Liver (tissue), 9 donors: ENCODE results near the gene DHX30. TPM values are rescaled to one million over a fixed set of nuclear protein-coding genes. Genes with fewer than 3 reads are reported as not detected.

ENCODE experiments used
- DNase-seq: peaks from one replicate; pipeline ENCODE4 v3.0.0-alpha.2; 2017; ENCODE audit warnings: low spot score
- H3K27ac ChIP-seq, 2 donors: one replicate each; pipeline ENCODE4 v1.7.0; 2013; ENCODE audit warnings: inconsistent platforms in 2 of 2, low read length in 2 of 2, control low read depth in 1 of 2, low read depth in 1 of 2, mild to moderate bottlenecking in 1 of 2
- H3K27me3 ChIP-seq, 4 donors: one replicate each; pipeline versions ENCODE4 v1.6.1 to v1.7.0; 2013; ENCODE audit warnings: low read length in 3 of 4, inconsistent platforms in 1 of 4, mild to moderate bottlenecking in 1 of 4, moderate library complexity in 1 of 4; ENCODE audit not compliant: control insufficient read depth in 4 of 4, insufficient read depth in 4 of 4
- H3K36me3 ChIP-seq, 4 donors: one replicate each; pipeline versions ENCODE4 v1.6.1 to v1.7.0; 2013; ENCODE audit warnings: low read length in 3 of 4, mild to moderate bottlenecking in 3 of 4, low read depth in 1 of 4, moderate library complexity in 1 of 4; ENCODE audit not compliant: control insufficient read depth in 4 of 4, insufficient read depth in 3 of 4
- H3K4me1 ChIP-seq, 4 donors: one replicate each; pipeline versions ENCODE4 v1.6.1 to v1.7.0; 2013; ENCODE audit warnings: low read length in 3 of 4, mild to moderate bottlenecking in 3 of 4, moderate library complexity in 1 of 4; ENCODE audit not compliant: control insufficient read depth in 4 of 4, insufficient read depth in 4 of 4
- H3K4me3 ChIP-seq, 3 donors: one replicate each; pipeline versions ENCODE4 v1.6.1 to v1.7.0; 2013; ENCODE audit warnings: low read length in 3 of 3, control low read depth in 1 of 3, low read depth in 1 of 3, mild to moderate bottlenecking in 1 of 3
- H3K9ac ChIP-seq, 2 donors: one replicate each; pipeline ENCODE4 v1.7.0; 2013; ENCODE audit warnings: low read length in 2 of 2, mild to moderate bottlenecking in 2 of 2, moderate library complexity in 2 of 2, control low read depth in 1 of 2, low read depth in 1 of 2
- H3K9me3 ChIP-seq, 4 donors: one replicate each; pipeline versions ENCODE4 v1.6.1 to v1.7.0; 2013; ENCODE audit warnings: low read length in 3 of 4; ENCODE audit not compliant: control insufficient read depth in 4 of 4
- EGR1 ChIP-seq, 2 donors: IDR thresholded peaks; 2 replicates each; pipeline ENCODE4 v1.6.1; 2016 to 2018; ENCODE audit warnings: antibody characterized with exemption in 2 of 2, low read depth in 2 of 2
- FOXA1 ChIP-seq: IDR thresholded peaks from 2 replicates; pipeline ENCODE4 v1.6.1; 2016; ENCODE audit warnings: antibody characterized with exemption
- FOXA2 ChIP-seq: IDR thresholded peaks from 2 replicates; pipeline ENCODE4 v1.6.1; 2016; ENCODE audit warnings: antibody characterized with exemption
- HNF4A ChIP-seq, 2 donors: conservative IDR thresholded peaks; 2 replicates each; pipeline ENCODE4 v1.6.1; 2016; ENCODE audit warnings: antibody characterized with exemption in 2 of 2, mild to moderate bottlenecking in 2 of 2
- HNF4G ChIP-seq: IDR thresholded peaks from 2 replicates; pipeline ENCODE4 v1.6.1; 2016; ENCODE audit warnings: antibody characterized with exemption
- NR2F2 ChIP-seq: IDR thresholded peaks from 2 replicates; pipeline ENCODE4 v1.6.1; 2016; ENCODE audit warnings: antibody characterized with exemption
- RAD21 ChIP-seq, 2 donors: IDR thresholded peaks; 2 replicates each; pipeline ENCODE4 v1.6.1; 2016; ENCODE audit warnings: antibody characterized with exemption in 2 of 2, mild to moderate bottlenecking in 2 of 2
- RXRA ChIP-seq, 2 donors: IDR thresholded peaks; 2 replicates each; pipeline ENCODE4 v1.6.1; 2017 to 2018; ENCODE audit warnings: antibody characterized with exemption in 2 of 2, mild to moderate bottlenecking in 1 of 2
- SP1 ChIP-seq: IDR thresholded peaks from 2 replicates; pipeline ENCODE4 v1.6.1; 2018; ENCODE audit warnings: antibody characterized with exemption, mild to moderate bottlenecking
- TAF1 ChIP-seq: conservative IDR thresholded peaks from 2 replicates; pipeline ENCODE4 v1.6.1; 2016; ENCODE audit warnings: antibody characterized with exemption, mild to moderate bottlenecking
- YY1 ChIP-seq: IDR thresholded peaks from 2 replicates; pipeline ENCODE4 v1.6.1; 2016; ENCODE audit warnings: antibody characterized with exemption, mild to moderate bottlenecking
- WGBS: extraction: QIAGEN DNeasy Blood & Tissue Kit; methylation state at CpG from one replicate; pipeline ENCODE4 v1.1.7; 2013; 5-methylcytosine and 5-hydroxymethylcytosine counted together
- polyA plus RNA-seq, 2 donors: library from polyadenylated mRNA; stranded (reverse) in 1 of 2; unstranded in 1 of 2; fragments of 200-250 nt in 1 of 2; fragments of >200 nt in 1 of 2; fragmentation: Nextera tagmentation in 1 of 2; extraction: Ambion mirVana in 1 of 2; gene quantifications; one replicate each; pipeline versions ENCODE4 v1.2.1 to v1.2.3, GENCODE V29; 2013 to 2015
- total RNA-seq, 2 donors: library from RNA; depleted of rRNA; stranded (reverse); fragments of >200 nt; gene quantifications; one replicate each; pipeline ENCODE4 v1.2.3, GENCODE V29; 2014
- TF ChIP-seq, protein P1 (sequence below): IDR thresholded peaks from 2 replicates; pipeline ENCODE4 v1.6.1; 2016; ENCODE audit warnings: antibody characterized with exemption
- TF ChIP-seq, protein P2 (sequence below): IDR thresholded peaks from 2 replicates; pipeline ENCODE4 v1.6.1; 2016; ENCODE audit warnings: antibody characterized with exemption
- TF ChIP-seq, protein P3 (sequence below): IDR thresholded peaks from 2 replicates; pipeline ENCODE4 v1.6.1; 2016; ENCODE audit warnings: antibody characterized with exemption
- TF ChIP-seq, protein P4 (sequence below): fragments of 150-350 bp; IDR thresholded peaks from 2 replicates; pipeline ENCODE4 v1.5.1; 2017; ENCODE audit warnings: improper control_type of control experiment, low read depth, low read length; ENCODE audit not compliant: missing input control
- TF ChIP-seq, protein P5 (sequence below): IDR thresholded peaks from 2 replicates; pipeline ENCODE4 v1.6.1; 2016; ENCODE audit warnings: antibody characterized with exemption, mild to moderate bottlenecking
- donor health status: healthy.
- donor health status: healthy.
- donor health status: healthy.
- donor health status: healthy.
- donor health status: healthy.

DHX30 gene
- total and polyA plus RNA-seq, 4 donors = 18.3 to 39.9 (median 26.3) TPM

DNA sequence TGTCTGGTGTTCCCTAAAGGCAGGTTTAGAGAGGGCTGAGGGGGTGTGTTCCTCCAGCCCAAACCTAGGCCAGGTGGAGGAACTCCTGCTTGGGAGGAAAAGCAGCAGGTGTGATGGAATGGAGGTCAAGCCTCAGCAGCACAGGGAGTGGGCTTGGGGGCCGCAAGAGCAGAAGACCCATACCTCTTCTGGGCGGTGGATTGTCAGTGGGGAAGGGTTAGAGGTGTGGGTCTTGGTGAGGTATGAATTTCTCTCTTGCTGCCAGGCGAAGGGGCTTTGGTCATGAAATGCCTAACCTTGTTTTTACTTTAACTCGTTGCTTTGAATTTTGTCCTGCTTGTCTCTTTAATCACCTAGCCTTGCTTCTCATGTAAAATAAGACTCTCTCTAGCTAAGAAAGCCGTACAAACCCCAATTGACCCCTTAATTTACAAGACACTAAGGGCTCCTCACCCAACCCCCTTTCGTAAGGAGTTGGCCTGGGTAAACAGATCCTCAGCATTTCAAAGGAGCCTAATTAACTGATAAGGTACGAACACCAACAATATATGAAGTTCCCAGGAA lies 38.9 kb downstream of the DHX30 start:
- TF ChIP-seq, protein P1, sequence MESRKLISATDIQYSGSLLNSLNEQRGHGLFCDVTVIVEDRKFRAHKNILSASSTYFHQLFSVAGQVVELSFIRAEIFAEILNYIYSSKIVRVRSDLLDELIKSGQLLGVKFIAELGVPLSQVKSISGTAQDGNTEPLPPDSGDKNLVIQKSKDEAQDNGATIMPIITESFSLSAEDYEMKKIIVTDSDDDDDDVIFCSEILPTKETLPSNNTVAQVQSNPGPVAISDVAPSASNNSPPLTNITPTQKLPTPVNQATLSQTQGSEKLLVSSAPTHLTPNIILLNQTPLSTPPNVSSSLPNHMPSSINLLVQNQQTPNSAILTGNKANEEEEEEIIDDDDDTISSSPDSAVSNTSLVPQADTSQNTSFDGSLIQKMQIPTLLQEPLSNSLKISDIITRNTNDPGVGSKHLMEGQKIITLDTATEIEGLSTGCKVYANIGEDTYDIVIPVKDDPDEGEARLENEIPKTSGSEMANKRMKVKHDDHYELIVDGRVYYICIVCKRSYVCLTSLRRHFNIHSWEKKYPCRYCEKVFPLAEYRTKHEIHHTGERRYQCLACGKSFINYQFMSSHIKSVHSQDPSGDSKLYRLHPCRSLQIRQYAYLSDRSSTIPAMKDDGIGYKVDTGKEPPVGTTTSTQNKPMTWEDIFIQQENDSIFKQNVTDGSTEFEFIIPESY = no peak
- TF ChIP-seq TAF1 (no peak), EGR1 (IDR thresholded peaks at IDR 0.05; ENCODE audit: low read depth in 2 of 2) (no peak), SP1 (no peak), RAD21 (IDR thresholded peaks at IDR 0.05) (no peak), RXRA (IDR thresholded peaks at IDR 0.05) (no peak), FOXA2 (no peak)
- TF ChIP-seq, protein P2, sequence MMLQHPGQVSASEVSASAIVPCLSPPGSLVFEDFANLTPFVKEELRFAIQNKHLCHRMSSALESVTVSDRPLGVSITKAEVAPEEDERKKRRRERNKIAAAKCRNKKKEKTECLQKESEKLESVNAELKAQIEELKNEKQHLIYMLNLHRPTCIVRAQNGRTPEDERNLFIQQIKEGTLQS = no peak
- TF ChIP-seq, protein P3, sequence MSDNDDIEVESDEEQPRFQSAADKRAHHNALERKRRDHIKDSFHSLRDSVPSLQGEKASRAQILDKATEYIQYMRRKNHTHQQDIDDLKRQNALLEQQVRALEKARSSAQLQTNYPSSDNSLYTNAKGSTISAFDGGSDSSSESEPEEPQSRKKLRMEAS = no peak
- TF ChIP-seq, protein P4, sequence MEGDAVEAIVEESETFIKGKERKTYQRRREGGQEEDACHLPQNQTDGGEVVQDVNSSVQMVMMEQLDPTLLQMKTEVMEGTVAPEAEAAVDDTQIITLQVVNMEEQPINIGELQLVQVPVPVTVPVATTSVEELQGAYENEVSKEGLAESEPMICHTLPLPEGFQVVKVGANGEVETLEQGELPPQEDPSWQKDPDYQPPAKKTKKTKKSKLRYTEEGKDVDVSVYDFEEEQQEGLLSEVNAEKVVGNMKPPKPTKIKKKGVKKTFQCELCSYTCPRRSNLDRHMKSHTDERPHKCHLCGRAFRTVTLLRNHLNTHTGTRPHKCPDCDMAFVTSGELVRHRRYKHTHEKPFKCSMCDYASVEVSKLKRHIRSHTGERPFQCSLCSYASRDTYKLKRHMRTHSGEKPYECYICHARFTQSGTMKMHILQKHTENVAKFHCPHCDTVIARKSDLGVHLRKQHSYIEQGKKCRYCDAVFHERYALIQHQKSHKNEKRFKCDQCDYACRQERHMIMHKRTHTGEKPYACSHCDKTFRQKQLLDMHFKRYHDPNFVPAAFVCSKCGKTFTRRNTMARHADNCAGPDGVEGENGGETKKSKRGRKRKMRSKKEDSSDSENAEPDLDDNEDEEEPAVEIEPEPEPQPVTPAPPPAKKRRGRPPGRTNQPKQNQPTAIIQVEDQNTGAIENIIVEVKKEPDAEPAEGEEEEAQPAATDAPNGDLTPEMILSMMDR = no peak
- TF ChIP-seq, protein P5, sequence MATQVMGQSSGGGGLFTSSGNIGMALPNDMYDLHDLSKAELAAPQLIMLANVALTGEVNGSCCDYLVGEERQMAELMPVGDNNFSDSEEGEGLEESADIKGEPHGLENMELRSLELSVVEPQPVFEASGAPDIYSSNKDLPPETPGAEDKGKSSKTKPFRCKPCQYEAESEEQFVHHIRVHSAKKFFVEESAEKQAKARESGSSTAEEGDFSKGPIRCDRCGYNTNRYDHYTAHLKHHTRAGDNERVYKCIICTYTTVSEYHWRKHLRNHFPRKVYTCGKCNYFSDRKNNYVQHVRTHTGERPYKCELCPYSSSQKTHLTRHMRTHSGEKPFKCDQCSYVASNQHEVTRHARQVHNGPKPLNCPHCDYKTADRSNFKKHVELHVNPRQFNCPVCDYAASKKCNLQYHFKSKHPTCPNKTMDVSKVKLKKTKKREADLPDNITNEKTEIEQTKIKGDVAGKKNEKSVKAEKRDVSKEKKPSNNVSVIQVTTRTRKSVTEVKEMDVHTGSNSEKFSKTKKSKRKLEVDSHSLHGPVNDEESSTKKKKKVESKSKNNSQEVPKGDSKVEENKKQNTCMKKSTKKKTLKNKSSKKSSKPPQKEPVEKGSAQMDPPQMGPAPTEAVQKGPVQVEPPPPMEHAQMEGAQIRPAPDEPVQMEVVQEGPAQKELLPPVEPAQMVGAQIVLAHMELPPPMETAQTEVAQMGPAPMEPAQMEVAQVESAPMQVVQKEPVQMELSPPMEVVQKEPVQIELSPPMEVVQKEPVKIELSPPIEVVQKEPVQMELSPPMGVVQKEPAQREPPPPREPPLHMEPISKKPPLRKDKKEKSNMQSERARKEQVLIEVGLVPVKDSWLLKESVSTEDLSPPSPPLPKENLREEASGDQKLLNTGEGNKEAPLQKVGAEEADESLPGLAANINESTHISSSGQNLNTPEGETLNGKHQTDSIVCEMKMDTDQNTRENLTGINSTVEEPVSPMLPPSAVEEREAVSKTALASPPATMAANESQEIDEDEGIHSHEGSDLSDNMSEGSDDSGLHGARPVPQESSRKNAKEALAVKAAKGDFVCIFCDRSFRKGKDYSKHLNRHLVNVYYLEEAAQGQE = no peak
- no peak overlapping the region for H3K4me3 ChIP-seq
- H3K9me3 ChIP-seq = no peaks in the 10 kb centered on the region
- no peak overlapping the region for H3K9ac ChIP-seq
- no peak overlapping the region for H3K27ac ChIP-seq
- H3K36me3 ChIP-seq = peaks cover 23 to 82% (median 42%) of the 10 kb centered on the region in 4 donors
- DNase-seq = no peak
- H3K4me1 ChIP-seq = no peaks in the 10 kb centered on the region
- 90% methylated on average over 7 of the region's 7 CpGs for WGBS
- H3K27me3 ChIP-seq = no peaks in the 10 kb centered on the region

DNA sequence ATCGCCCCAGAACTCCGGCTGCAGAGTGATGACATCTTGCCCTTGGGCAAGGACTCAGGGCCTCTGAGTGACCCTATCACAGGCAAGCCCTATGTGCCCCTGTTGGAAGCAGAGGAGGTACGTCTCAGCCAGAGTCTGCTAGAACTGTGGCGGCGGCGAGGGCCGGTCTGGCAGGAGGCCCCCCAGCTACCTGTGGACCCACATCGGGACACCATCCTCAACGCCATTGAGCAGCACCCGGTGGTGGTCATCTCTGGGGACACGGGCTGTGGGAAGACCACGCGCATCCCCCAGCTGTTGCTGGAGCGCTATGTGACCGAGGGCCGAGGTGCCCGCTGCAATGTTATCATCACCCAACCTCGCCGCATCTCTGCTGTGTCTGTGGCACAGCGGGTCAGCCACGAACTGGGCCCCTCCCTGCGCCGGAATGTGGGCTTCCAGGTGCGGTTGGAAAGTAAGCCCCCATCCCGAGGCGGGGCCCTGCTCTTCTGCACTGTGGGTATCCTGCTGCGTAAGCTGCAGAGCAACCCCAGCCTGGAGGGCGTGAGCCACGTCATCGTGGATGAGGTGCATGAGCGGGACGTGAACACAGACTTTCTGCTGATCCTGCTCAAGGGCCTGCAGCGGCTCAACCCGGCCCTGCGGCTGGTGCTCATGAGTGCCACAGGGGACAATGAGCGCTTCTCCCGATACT lies 43.4 kb downstream of the DHX30 start:
- no peak for DNase-seq
- Histone ChIP-seq H3K4me1 (no peaks in the 10 kb centered on the region), H3K9ac (no peak overlapping the region), H3K9me3 (no peaks in the 10 kb centered on the region), H3K27ac (no peak overlapping the region), H3K36me3 (peaks cover 28 to 93% (median 57%) of the 10 kb centered on the region in 4 donors), H3K27me3 (no peaks in the 10 kb centered on the region), H3K4me3 (no peak overlapping the region)
- WGBS = 96% methylated on average over 37 of the region's 37 CpGs
- TF ChIP-seq FOXA1 = no peak
- TF ChIP-seq, protein P2 = no peak
- TF ChIP-seq, protein P1 = no peak
- TF ChIP-seq NR2F2 = no peak
- TF ChIP-seq HNF4G = no peak
- no peak for TF ChIP-seq FOXA2
- TF ChIP-seq TAF1 = no peak
- TF ChIP-seq YY1 = no peak
- no peak for TF ChIP-seq HNF4A (conservative IDR thresholded peaks at IDR 0.05)
- no peak for TF ChIP-seq RXRA (IDR thresholded peaks at IDR 0.05)
- TF ChIP-seq, protein P3 = no peak
